Nephron (organoid): Measurements from ENCODE around the gene TRPM2.
"Not testable (repeated sequence)": the region's sequence is repeated elsewhere in the genome, so short reads cannot be mapped to it uniquely, and the experiment has no call there.

Source experiments
- H3K27ac Mint-ChIP-seq, 3 experiments: 2 replicates each; pipeline ENCODE4 v1.8.0; 2020; ENCODE audit warnings: mixed read lengths in 3 of 3, mild to moderate bottlenecking in 2 of 3, moderate library complexity in 1 of 3
- H3K27me3 Mint-ChIP-seq: 2 replicates; pipeline ENCODE4 v1.8.0; 2021; ENCODE audit warnings: low read depth, mild to moderate bottlenecking, moderate library complexity, mixed read lengths
- H3K36me3 Mint-ChIP-seq: 2 replicates; pipeline ENCODE4 v1.8.0; 2020; ENCODE audit warnings: low read depth, mixed read lengths
- H3K4me1 Mint-ChIP-seq: 2 replicates; pipeline ENCODE4 v1.8.0; 2020; ENCODE audit warnings: mixed read lengths
- H3K4me3 Mint-ChIP-seq, 3 experiments: 2 replicates each; pipeline ENCODE4 v1.8.0; 2020; ENCODE audit warnings: mild to moderate bottlenecking in 3 of 3, mixed read lengths in 3 of 3, moderate library complexity in 2 of 3
- H3K9me3 Mint-ChIP-seq: 2 replicates; pipeline ENCODE4 v1.8.0; 2020; ENCODE audit warnings: mixed read lengths
- TF ChIP-seq, protein P1 (sequence below), 3 experiments: fragments of 200-600 bp; sonication (generic); IDR thresholded peaks; one replicate each; pipeline ENCODE4 v1.5.0; 2021; ENCODE audit warnings: antibody characterized with exemption in 3 of 3; ENCODE audit not compliant: unreplicated experiment in 3 of 3

TRPM2 gene

DNA sequence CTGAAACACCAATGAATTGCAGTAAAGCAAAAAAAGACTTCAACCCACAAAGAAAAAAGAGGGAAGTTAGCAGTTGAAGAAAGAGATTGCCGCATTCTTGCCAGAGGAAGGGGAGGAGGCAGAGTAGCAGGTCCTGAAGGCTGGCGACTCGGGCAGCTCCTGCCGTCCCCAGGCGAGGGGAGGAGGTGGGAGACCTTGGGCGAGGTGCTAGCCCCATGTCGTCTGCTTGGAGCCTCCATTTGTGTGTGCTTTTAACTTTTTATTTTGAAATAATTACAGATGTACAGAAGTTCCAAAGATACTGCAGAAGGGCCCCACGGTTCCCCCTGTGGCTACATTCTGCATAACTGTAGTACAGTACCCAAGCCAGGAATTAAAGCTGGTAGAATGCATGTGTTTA, 6.7 kb downstream of the TRPM2 start:
- peaks cover 10% of the 10 kb centered on the region for H3K9me3 Mint-ChIP-seq
- peaks cover 5% of the 10 kb centered on the region for H3K4me1 Mint-ChIP-seq
- TF ChIP-seq, protein P1, sequence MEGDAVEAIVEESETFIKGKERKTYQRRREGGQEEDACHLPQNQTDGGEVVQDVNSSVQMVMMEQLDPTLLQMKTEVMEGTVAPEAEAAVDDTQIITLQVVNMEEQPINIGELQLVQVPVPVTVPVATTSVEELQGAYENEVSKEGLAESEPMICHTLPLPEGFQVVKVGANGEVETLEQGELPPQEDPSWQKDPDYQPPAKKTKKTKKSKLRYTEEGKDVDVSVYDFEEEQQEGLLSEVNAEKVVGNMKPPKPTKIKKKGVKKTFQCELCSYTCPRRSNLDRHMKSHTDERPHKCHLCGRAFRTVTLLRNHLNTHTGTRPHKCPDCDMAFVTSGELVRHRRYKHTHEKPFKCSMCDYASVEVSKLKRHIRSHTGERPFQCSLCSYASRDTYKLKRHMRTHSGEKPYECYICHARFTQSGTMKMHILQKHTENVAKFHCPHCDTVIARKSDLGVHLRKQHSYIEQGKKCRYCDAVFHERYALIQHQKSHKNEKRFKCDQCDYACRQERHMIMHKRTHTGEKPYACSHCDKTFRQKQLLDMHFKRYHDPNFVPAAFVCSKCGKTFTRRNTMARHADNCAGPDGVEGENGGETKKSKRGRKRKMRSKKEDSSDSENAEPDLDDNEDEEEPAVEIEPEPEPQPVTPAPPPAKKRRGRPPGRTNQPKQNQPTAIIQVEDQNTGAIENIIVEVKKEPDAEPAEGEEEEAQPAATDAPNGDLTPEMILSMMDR (IDR thresholded peaks at IDR 0.05; ENCODE audit: unreplicated experiment in 3 of 3): no peak
- no peak overlapping the region for H3K27ac Mint-ChIP-seq
- no peaks in the 10 kb centered on the region for H3K27me3 Mint-ChIP-seq
- H3K36me3 Mint-ChIP-seq: no peaks in the 10 kb centered on the region
- H3K4me3 Mint-ChIP-seq: no peak overlapping the region

- H3K27ac Mint-ChIP-seq, H3K4me1 Mint-ChIP-seq, H3K36me3 Mint-ChIP-seq, H3K27me3 Mint-ChIP-seq, H3K4me3 Mint-ChIP-seq: not testable (repeated sequence)
- peaks cover 10% of the 10 kb centered on the region for H3K9me3 Mint-ChIP-seq
These were observed 8.5 kb downstream of the TRPM2 start for GRCh38 chr21:44361903-44362302.

GRCh38 chr21:44363278-44363677, 9.9 kb downstream of the TRPM2 start:
- Mint-ChIP-seq H3K4me1 (no peaks in the 10 kb centered on the region), H3K27me3 (peaks cover 10% of the 10 kb centered on the region)

GRCh38 chr21:44364151-44365053, 11.0 kb downstream of the TRPM2 start:
- Mint-ChIP-seq H3K36me3 (no peaks in the 10 kb centered on the region), H3K4me3 (no peak overlapping the region), H3K27ac (no peak overlapping the region), H3K9me3 (peaks cover 10% of the 10 kb centered on the region), H3K4me1 (no peaks in the 10 kb centered on the region), H3K27me3 (peaks cover 18% of the 10 kb centered on the region)
- TF ChIP-seq, protein P1 (IDR thresholded peaks at IDR 0.05; ENCODE audit: unreplicated experiment in 3 of 3): no peak

More at GRCh38 chr21:44363278-44363677, 9.9 kb downstream of the TRPM2 start:
- TF ChIP-seq, protein P1 (IDR thresholded peaks at IDR 0.05; ENCODE audit: unreplicated experiment in 3 of 3): no peak
- no peaks in the 10 kb centered on the region for H3K36me3 Mint-ChIP-seq
- no peak overlapping the region for H3K27ac Mint-ChIP-seq
- no peak overlapping the region for H3K4me3 Mint-ChIP-seq
- H3K9me3 Mint-ChIP-seq: peaks cover 10% of the 10 kb centered on the region

DNA sequence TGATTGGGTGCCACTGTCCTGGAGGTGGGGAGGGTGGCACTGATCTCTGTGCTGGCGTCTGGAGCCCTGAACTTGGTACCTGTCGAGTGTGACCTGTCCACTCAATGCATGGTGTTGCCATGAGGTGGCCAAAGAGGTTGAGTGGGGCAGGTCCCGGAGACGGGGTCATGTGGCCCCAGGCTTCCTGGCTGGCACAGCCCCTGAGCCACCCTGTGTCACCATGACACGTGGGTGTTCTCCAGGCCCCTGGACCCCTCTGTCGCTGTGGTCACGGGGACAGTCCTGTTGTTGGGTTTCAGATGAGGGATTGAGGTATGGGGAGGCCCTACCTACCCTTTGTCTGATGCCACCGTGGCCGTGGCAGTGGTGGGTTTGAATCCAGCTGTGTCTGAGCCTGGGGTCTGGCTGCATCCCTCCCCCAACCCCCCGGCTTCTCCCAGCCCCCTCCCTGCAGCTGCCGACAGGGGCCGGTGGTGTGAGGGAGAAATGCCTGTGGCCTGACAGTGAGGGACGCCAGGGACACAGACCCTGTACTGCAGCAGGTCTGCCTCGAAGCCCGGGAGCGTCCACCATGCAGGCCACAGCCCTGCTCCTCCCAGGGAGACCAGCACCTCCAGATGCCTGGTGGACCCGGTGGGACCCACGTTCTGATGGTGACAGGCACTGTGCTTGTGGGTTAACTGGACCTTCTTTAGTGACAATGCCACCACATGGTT, 12.0 kb downstream of the TRPM2 start:
- Mint-ChIP-seq H3K4me3 (no peak overlapping the region), H3K4me1 (no peaks in the 10 kb centered on the region), H3K36me3 (no peaks in the 10 kb centered on the region), H3K27me3 (peaks cover 22% of the 10 kb centered on the region), H3K9me3 (peaks cover 10% of the 10 kb centered on the region), H3K27ac (no peak overlapping the region)
- TF ChIP-seq, protein P1 (IDR thresholded peaks at IDR 0.05; ENCODE audit: unreplicated experiment in 3 of 3): no peak

GRCh38 chr21:44365967-44366585, 12.7 kb downstream of the TRPM2 start:
- peaks cover 10% of the 10 kb centered on the region for H3K9me3 Mint-ChIP-seq
- peaks cover 22% of the 10 kb centered on the region for H3K27me3 Mint-ChIP-seq
- H3K4me1 Mint-ChIP-seq: no peaks in the 10 kb centered on the region
- TF ChIP-seq, protein P1 (IDR thresholded peaks at IDR 0.05; ENCODE audit: unreplicated experiment in 3 of 3): no peak
- no peak overlapping the region for H3K4me3 Mint-ChIP-seq
- H3K36me3 Mint-ChIP-seq: no peaks in the 10 kb centered on the region
- H3K27ac Mint-ChIP-seq: no peak overlapping the region
